GM23338 (cell line): ENCODE measurements around the gene DTD1.

Experiments used
- CREB1 ChIP-seq: fragments of 250-450 bp; sonication (Bioruptor Pico); IDR thresholded peaks from 2 replicates; pipeline ENCODE4 v1.5.0; 2020; ENCODE audit warnings: low read depth, mild to moderate bottlenecking, moderate library complexity
- CTCF ChIP-seq, 2 experiments: fragments of 200-600 bp in 1 of 2; sonication (generic) in 1 of 2; conservative IDR thresholded peaks; 2 replicates each; pipeline versions ENCODE4 v1.5.1 to v1.6.1; 2016 to 2017; ENCODE audit warnings: antibody characterized with exemption in 2 of 2, low read depth in 2 of 2, mild to moderate bottlenecking in 2 of 2, moderate library complexity in 1 of 2
- ETS1 ChIP-seq: IDR thresholded peaks from 2 replicates; pipeline ENCODE4 v1.6.1; 2016; ENCODE audit warnings: antibody characterized with exemption
- EZH2 ChIP-seq: fragments of 200-600 bp; sonication (generic); IDR thresholded peaks from one replicate; pipeline ENCODE4 v1.8.0; 2017; ENCODE audit warnings: antibody characterized with exemption, mild to moderate bottlenecking, low read depth; ENCODE audit not compliant: unreplicated experiment
- EZH2phosphoT487 ChIP-seq: fragments of 200-600 bp; sonication (generic); IDR thresholded peaks from one replicate; pipeline ENCODE4 v1.8.1; 2018; ENCODE audit warnings: antibody characterized with exemption; ENCODE audit not compliant: unreplicated experiment
- JUNB ChIP-seq: IDR thresholded peaks from one replicate; pipeline ENCODE4 v1.6.1; 2016; ENCODE audit warnings: antibody characterized with exemption; ENCODE audit not compliant: unreplicated experiment
- NANOG ChIP-seq: IDR thresholded peaks from 2 replicates; pipeline ENCODE4 v1.6.1; 2016; ENCODE audit warnings: antibody characterized with exemption, borderline replicate concordance
- POLR2AphosphoS5 ChIP-seq: IDR thresholded peaks from 2 replicates; pipeline ENCODE4 v1.6.1; 2016; ENCODE audit warnings: antibody characterized with exemption, low read depth
- REST ChIP-seq: IDR thresholded peaks from one replicate; pipeline ENCODE4 v1.6.1; 2018; ENCODE audit warnings: antibody characterized with exemption; ENCODE audit not compliant: unreplicated experiment
- STAT1 ChIP-seq: IDR thresholded peaks from one replicate; pipeline ENCODE4 v1.6.1; 2016; ENCODE audit warnings: antibody characterized with exemption; ENCODE audit not compliant: unreplicated experiment
- TF ChIP-seq, protein P1 (sequence below): fragments of 250-450 bp; sonication (Bioruptor Pico); IDR thresholded peaks from 2 replicates; pipeline ENCODE4 v1.5.0; 2020; ENCODE audit warnings: mild to moderate bottlenecking, moderate library complexity

DNA sequence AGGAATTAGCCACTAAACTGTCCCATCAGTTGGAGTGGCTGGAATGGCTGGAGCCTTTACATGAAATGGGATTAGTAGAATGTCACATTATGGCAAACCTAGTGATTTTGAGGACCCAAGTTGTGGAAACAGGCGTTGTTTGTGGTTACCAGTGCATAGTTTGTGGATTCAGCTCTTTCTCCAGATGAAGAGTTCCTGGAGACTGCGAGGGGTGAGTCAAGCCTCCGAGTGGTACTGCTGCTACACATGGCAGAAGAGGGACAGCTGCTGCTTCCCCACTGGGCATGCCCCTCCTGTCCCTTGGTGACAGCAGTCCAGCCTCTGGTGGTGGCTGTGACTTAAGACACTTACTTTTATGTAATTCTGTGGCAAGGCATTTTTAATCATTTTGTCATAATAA, 131.6 kb downstream of the DTD1 start:
- no peak for TF ChIP-seq CTCF (conservative IDR thresholded peaks at IDR 0.05; ENCODE audit: low read depth in 2 of 2)
- TF ChIP-seq REST: no peak
- TF ChIP-seq POLR2AphosphoS5: no peak
- no peak for TF ChIP-seq EZH2
- TF ChIP-seq JUNB: no peak
- no peak for TF ChIP-seq EZH2phosphoT487
- TF ChIP-seq, protein P1, sequence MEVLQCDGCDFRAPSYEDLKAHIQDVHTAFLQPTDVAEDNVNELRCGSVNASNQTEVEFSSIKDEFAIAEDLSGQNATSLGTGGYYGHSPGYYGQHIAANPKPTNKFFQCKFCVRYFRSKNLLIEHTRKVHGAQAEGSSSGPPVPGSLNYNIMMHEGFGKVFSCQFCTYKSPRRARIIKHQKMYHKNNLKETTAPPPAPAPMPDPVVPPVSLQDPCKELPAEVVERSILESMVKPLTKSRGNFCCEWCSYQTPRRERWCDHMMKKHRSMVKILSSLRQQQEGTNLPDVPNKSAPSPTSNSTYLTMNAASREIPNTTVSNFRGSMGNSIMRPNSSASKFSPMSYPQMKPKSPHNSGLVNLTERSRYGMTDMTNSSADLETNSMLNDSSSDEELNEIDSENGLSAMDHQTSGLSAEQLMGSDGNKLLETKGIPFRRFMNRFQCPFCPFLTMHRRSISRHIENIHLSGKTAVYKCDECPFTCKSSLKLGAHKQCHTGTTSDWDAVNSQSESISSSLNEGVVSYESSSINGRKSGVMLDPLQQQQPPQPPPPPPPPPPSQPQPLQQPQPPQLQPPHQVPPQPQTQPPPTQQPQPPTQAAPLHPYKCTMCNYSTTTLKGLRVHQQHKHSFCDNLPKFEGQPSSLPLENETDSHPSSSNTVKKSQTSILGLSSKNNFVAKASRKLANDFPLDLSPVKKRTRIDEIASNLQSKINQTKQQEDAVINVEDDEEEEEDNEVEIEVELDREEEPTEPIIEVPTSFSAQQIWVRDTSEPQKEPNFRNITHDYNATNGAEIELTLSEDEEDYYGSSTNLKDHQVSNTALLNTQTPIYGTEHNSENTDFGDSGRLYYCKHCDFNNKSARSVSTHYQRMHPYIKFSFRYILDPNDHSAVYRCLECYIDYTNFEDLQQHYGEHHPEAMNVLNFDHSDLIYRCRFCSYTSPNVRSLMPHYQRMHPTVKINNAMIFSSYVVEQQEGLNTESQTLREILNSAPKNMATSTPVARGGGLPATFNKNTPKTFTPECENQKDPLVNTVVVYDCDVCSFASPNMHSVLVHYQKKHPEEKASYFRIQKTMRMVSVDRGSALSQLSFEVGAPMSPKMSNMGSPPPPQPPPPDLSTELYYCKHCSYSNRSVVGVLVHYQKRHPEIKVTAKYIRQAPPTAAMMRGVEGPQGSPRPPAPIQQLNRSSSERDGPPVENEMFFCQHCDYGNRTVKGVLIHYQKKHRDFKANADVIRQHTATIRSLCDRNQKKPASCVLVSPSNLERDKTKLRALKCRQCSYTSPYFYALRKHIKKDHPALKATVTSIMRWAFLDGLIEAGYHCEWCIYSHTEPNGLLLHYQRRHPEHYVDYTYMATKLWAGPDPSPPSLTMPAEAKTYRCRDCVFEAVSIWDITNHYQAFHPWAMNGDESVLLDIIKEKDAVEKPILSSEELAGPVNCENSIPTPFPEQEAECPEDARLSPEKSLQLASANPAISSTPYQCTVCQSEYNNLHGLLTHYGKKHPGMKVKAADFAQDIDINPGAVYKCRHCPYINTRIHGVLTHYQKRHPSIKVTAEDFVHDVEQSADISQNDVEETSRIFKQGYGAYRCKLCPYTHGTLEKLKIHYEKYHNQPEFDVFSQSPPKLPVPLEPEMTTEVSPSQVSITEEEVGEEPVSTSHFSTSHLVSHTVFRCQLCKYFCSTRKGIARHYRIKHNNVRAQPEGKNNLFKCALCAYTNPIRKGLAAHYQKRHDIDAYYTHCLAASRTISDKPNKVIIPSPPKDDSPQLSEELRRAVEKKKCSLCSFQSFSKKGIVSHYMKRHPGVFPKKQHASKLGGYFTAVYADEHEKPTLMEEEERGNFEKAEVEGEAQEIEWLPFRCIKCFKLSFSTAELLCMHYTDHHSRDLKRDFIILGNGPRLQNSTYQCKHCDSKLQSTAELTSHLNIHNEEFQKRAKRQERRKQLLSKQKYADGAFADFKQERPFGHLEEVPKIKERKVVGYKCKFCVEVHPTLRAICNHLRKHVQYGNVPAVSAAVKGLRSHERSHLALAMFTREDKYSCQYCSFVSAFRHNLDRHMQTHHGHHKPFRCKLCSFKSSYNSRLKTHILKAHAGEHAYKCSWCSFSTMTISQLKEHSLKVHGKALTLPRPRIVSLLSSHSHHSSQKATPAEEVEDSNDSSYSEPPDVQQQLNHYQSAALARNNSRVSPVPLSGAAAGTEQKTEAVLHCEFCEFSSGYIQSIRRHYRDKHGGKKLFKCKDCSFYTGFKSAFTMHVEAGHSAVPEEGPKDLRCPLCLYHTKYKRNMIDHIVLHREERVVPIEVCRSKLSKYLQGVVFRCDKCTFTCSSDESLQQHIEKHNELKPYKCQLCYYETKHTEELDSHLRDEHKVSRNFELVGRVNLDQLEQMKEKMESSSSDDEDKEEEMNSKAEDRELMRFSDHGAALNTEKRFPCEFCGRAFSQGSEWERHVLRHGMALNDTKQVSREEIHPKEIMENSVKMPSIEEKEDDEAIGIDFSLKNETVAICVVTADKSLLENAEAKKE: no peak
- TF ChIP-seq CREB1: no peak
- no peak for TF ChIP-seq ETS1
- no peak for TF ChIP-seq STAT1
- TF ChIP-seq NANOG: no peak
